ENCODE data around the gene KIAA1143.

The KIAA1143 gene

DNA sequence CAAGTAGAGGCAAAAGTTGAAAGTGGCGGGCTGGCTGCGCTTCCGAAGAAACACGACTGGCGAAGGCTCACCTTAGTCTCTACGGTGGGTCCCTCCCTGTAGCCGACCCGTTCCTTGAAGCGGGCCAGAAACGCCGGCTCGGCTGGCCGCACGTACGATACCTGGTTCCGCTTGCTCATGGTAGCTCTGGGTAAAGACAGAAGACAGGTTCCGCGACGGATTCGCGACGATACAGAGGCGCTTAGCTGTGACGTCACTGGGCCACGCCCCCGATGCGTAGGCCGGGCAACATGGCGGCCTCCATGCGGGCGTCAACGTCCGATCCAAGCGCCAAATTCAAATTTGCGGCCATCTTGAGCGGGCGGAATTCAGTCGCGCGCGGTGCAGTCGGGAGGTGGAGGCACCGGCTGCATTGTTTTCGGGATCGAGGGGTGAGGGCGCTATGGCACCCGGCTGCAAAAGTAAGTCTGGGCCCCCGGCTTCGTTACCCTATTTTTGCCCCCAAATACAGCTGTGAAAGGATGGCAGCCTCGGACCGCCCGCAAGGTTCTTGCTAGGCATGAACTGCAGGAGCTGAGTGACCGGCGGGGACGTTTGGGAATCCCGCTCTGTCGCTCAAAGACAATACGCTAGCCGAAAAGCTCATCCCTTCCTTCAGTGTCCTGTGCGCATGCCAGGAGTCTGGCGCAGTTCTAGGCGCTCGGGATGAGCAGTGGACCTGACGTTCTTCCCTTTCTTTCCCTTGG lies at the start of gene KIAA1143, which contains the start of gene KIF15:
KIAA1143 (minus strand) TSS at position 196 of the 746 bp plus-strand sequence; CDS start at position 179, 17 bp downstream.
KIF15 (plus strand) TSS at position 371 of the 746 bp plus-strand sequence; CDS start at position 443, 72 bp downstream.
- H3K4me3 ChIP-seq, result peak within 1 kb of the TSS; percentile 91
- H3K4me2 ChIP-seq, result peak within 1 kb of the TSS; percentile 90
- peaks cover 72% of the 10 kb centered on the region for H3K36me3 ChIP-seq
- peaks cover 77% of the 10 kb centered on the region for H3K9me3 ChIP-seq
- H4K20me1 ChIP-seq, result no peaks in the 10 kb centered on the region
- no peak for TF ChIP-seq Cebpa-rat (IDR thresholded peaks at IDR 0.05)
- peaks cover 24% of the 10 kb centered on the region for H3K4me1 ChIP-seq
- peak within 1 kb of the TSS; percentile 92 for H3K9ac ChIP-seq
- H3K27ac ChIP-seq, result peak within 1 kb of the TSS; percentile 91
- no peaks in the 10 kb centered on the region for H3K27me3 ChIP-seq

DNA sequence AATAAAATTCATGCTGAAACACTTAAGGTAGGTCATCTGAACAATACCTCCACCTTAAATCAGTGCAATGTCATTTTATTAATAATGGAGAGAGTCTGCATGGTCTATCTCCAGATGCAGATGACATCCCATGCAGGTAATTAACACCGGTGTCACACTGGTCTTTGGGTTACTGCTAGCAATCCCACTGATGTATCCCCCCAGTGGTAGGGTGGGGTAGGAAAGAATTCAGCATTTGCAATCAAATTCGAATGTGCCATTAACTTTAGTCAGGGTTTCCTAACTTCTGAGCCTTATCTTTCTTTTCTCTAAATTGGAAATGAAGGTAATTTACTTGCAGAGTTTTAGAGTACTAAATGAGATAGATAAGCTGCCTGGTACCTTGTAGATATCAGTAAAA lies 44.5 kb upstream of the KIAA1143 start:
- Histone ChIP-seq H3K4me1 (no peaks in the 10 kb centered on the region), H3K27ac (no peak overlapping the region), H3K36me3 (peaks cover 95% of the 10 kb centered on the region), H3K4me3 (no peak overlapping the region), H3K27me3 (no peaks in the 10 kb centered on the region), H3K9ac (no peak overlapping the region), H3K9me3 (no peaks in the 10 kb centered on the region), H3K4me2 (no peak overlapping the region), H4K20me1 (no peaks in the 10 kb centered on the region)
- TF ChIP-seq Cebpa-rat (IDR thresholded peaks at IDR 0.05), result no peak

DNA sequence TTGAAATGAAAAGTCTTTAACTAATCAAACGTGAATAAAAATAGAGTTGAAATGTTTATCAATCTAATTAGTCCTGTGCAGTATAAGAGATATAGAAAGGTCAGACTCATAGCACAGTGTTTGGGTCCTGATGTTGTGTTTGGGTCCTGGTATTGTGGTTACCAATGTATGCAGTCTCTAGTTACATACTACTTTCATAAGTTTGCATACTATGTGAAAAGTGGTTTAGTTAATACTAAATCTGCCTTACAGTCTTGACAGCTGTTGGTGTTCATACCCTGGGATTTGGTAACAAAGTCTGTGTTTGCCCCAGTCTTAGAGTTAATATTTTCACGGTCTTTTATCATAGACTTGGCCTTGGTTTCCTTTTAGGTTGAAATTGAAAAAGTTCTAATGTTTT lies 41.9 kb upstream of the KIAA1143 start:
- TF ChIP-seq Cebpa-rat (IDR thresholded peaks at IDR 0.05), result no peak
- Histone ChIP-seq H3K4me1 (no peaks in the 10 kb centered on the region), H4K20me1 (no peaks in the 10 kb centered on the region), H3K9ac (no peak overlapping the region), H3K9me3 (no peaks in the 10 kb centered on the region), H3K4me2 (no peak overlapping the region), H3K27ac (no peak overlapping the region), H3K36me3 (peaks cover 96% of the 10 kb centered on the region), H3K4me3 (no peak overlapping the region), H3K27me3 (no peaks in the 10 kb centered on the region)

GRCh38 chr3:44802011-44802410 lies 40.6 kb upstream of the KIAA1143 start:
- Histone ChIP-seq H3K9me3 (no peaks in the 10 kb centered on the region), H3K27ac (no peak overlapping the region), H3K36me3 (peaks cover 97% of the 10 kb centered on the region), H4K20me1 (no peaks in the 10 kb centered on the region), H3K4me3 (no peak overlapping the region), H3K4me1 (no peaks in the 10 kb centered on the region), H3K4me2 (no peak overlapping the region), H3K9ac (no peak overlapping the region), H3K27me3 (no peaks in the 10 kb centered on the region)
- no peak for TF ChIP-seq Cebpa-rat (IDR thresholded peaks at IDR 0.05)

DNA sequence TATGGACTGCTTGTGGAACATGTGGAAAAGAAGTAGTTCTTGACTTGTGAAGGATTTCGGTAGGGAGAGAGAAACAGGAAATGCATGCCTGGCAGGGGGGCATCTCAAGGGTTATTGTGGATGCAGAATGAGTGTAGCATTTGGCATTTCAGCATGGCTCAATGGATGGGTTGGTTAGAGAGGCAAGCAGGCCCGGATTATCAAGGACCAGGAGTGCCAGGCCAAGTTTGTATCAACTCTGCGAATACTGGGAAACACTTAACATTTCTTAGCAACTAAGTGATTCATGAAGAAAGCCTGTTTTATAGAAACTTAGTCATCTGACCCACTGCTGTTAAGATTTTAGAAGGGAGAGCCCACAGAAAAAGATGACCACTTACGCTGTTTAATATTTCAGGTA lies 33.8 kb upstream of the KIAA1143 start:
- peaks cover 100% of the 10 kb centered on the region for H3K36me3 ChIP-seq

DNA sequence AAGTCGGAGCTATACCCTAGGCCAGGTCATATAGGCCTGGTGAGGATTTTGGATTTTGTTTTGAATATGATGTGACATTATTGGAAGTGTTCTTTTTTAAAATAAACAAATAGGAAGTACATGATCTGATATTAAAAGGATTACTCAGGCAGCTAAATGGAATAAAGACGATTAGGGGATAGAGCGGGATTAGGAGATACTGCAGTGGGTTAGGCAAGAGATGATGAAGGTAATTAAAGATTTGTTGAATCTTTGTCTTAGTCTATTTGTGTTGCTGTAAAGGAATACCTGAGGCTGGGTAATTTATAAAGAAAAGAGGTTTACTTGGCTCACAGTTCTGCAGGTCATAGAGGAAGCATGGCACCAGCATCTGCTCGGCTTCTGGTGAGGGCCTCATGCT lies 21.5 kb upstream of the KIAA1143 start:
- Histone ChIP-seq H3K4me1 (no peaks in the 10 kb centered on the region), H3K27ac (no peak overlapping the region), H4K20me1 (no peaks in the 10 kb centered on the region), H3K4me3 (no peak overlapping the region), H3K36me3 (peaks cover 93% of the 10 kb centered on the region), H3K9me3 (no peaks in the 10 kb centered on the region), H3K27me3 (no peaks in the 10 kb centered on the region), H3K4me2 (no peak overlapping the region), H3K9ac (no peak overlapping the region)
- no peak for TF ChIP-seq Cebpa-rat (IDR thresholded peaks at IDR 0.05)

More for the DNA sequence above, 33.8 kb upstream of the KIAA1143 start:
- H3K9ac ChIP-seq, result no peak overlapping the region
- H3K9me3 ChIP-seq, result no peaks in the 10 kb centered on the region
- no peaks in the 10 kb centered on the region for H3K27me3 ChIP-seq
- H4K20me1 ChIP-seq, result no peaks in the 10 kb centered on the region
- H3K27ac ChIP-seq, result no peak overlapping the region
- H3K4me3 ChIP-seq, result no peak overlapping the region
- no peak overlapping the region for H3K4me2 ChIP-seq
- no peaks in the 10 kb centered on the region for H3K4me1 ChIP-seq
- TF ChIP-seq Cebpa-rat (IDR thresholded peaks at IDR 0.05), result no peak

DNA sequence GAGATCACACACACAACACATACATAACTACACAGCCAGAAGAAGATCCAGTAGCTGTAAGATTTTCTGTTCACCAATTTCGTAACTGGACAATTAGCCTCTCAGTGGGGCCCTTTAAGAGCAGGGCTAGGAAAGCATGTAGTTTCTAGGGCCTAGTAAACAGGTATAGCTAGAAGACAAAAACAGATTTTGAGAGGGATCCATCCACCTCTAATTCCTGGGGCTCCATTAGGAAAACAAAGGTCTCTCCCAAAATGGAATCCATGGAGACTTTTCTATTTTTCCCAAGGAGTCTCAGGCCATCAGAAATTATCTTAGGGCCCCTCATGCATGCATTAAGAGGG lies 10.7 kb upstream of the KIAA1143 start:
- peaks cover 100% of the 10 kb centered on the region for H3K36me3 ChIP-seq
- peak overlapping the region; percentile 13; the same call in 1 of the 2 replicates for H3K4me3 ChIP-seq
- H3K9ac ChIP-seq, result no peak overlapping the region
- H3K4me2 ChIP-seq, result no peak overlapping the region
- no peaks in the 10 kb centered on the region for H4K20me1 ChIP-seq
- peaks cover 70% of the 10 kb centered on the region for H3K9me3 ChIP-seq
- H3K27me3 ChIP-seq, result no peaks in the 10 kb centered on the region
- no peaks in the 10 kb centered on the region for H3K4me1 ChIP-seq
- TF ChIP-seq Cebpa-rat (IDR thresholded peaks at IDR 0.05), result no peak
- no peak overlapping the region for H3K27ac ChIP-seq

DNA sequence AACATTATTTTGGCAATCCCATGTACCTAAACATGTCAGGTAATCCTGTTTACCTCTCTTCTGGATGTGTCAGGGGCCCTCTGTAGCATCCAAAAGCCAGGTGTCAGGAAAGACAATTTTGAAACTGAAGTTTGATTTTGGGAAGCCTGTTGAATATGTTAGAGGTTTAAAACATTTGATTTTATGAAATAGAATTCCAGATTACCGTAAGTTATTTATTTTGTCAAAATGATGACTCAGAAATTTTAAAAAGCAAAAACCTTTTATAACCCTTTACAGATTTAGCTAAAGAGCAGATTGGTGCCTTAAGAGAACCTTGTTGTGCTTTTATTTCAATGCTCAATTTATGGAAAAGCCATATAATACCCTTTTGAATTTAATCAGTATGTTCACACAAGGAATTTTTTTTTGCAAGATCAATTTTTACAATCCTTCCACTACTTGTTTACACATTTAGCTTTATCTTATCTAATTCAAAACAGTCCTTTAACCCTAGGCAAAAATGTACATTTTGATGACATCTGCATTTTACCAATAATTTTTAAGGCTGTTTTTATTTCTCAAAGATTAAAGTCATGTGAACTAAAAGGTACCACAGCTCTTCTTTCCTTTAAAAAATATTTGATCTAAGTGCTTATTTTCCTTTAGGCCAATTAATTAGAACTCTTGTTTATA lies 10.1 kb upstream of the KIAA1143 start:
- TF ChIP-seq Cebpa-rat (IDR thresholded peaks at IDR 0.05), result no peak
- Histone ChIP-seq H3K9me3 (peaks cover 76% of the 10 kb centered on the region), H3K36me3 (peaks cover 100% of the 10 kb centered on the region)

DNA sequence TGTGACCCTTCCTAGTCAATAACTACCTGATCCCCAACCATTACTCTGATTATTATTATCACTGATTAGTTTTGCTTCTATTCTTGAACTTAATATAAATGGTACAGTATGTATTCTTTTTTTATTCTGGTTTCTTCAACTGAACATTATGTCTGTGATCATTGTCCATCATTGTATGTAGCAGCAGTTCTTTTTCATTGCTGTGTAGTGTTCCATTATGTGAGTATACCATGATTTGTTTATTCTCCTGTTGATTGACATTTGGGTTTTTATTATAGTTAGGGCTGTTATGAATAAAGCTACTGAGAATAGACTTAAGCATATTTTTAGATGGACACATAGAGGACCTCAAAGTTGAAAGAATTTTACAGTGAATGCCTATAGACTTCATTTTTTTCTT lies 2.8 kb upstream of the KIAA1143 start:
- H4K20me1 ChIP-seq, result no peaks in the 10 kb centered on the region
- no peak overlapping the region for H3K4me2 ChIP-seq
- H3K27me3 ChIP-seq, result no peaks in the 10 kb centered on the region
- TF ChIP-seq Cebpa-rat (IDR thresholded peaks at IDR 0.05), result no peak
- H3K9ac ChIP-seq, result no peak overlapping the region
- no peak overlapping the region for H3K27ac ChIP-seq
- peaks cover 72% of the 10 kb centered on the region for H3K36me3 ChIP-seq
- H3K9me3 ChIP-seq, result peaks cover 77% of the 10 kb centered on the region
- H3K4me1 ChIP-seq, result peaks cover 24% of the 10 kb centered on the region
- no peak overlapping the region for H3K4me3 ChIP-seq

More for the DNA sequence above, 10.1 kb upstream of the KIAA1143 start:
- Histone ChIP-seq H3K27me3 (no peaks in the 10 kb centered on the region), H3K4me3 (peak overlapping the region; percentile 13; the same call in 1 of the 2 replicates), H4K20me1 (no peaks in the 10 kb centered on the region), H3K9ac (no peak overlapping the region), H3K4me1 (no peaks in the 10 kb centered on the region), H3K27ac (no peak overlapping the region), H3K4me2 (no peak overlapping the region)

DNA sequence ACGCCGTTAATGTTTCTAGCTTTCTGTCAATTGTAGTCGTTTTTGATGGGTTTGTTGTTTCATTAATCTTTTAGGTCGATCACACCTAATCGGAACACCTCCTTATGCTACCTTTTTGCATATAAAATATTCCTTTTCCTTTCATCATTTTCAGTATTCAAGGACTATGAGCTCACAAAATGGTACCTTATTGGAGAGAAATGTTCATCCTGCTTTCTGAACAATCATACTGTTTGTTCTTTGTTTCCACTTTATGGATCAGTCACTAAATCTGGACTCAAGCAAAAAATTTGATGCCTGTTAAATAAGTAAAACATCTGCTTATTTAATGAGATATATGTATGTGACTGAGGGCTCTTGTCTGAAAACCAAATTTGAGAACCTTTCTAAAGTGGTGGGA lies 1.3 kb upstream of the KIAA1143 start:
- Histone ChIP-seq H3K4me2 (peak overlapping the region; percentile 90), H3K4me3 (peak overlapping the region; percentile 91), H3K9me3 (peaks cover 77% of the 10 kb centered on the region), H4K20me1 (no peaks in the 10 kb centered on the region), H3K27me3 (no peaks in the 10 kb centered on the region), H3K4me1 (peaks cover 24% of the 10 kb centered on the region), H3K36me3 (peaks cover 72% of the 10 kb centered on the region), H3K9ac (peak overlapping the region; percentile 92), H3K27ac (peak overlapping the region; percentile 91; the same call in 1 of the 2 replicates)
- TF ChIP-seq Cebpa-rat (IDR thresholded peaks at IDR 0.05), result no peak
